A549 (cell line): ENCODE measurements around the gene FOS. TPM values are rescaled to one million over a fixed set of nuclear protein-coding genes. Genes with fewer than 3 reads are reported as not detected.
A peak's percentile ranks its signal among the peaks of the same experiment; 100 is the strongest.

Experiments used
- ATAC-seq, 2 experiments: fragments of 200-7000 bp in 1 of 2; fragments of >200 bp in 1 of 2; cut with Nextera tagmentation in 1 of 2; cut with Tn5 transposase in 1 of 2; 3 replicates each; pipeline versions ENCODE4 v1.8.0 to v1.9.1; 2018 to 2020; ENCODE audit warnings: mild to moderate bottlenecking in 1 of 2, moderate library complexity in 1 of 2
- CTCF ChIA-PET: fragments of 300-600 bp; sonication (Branson Sonifier 250); formaldehyde crosslinking; extraction: SDS; loops from one replicate; lab custom pipeline; 2021; ENCODE audit warnings: antibody characterized with exemption, inconsistent platforms; lab: Yijun Ruan, JAX
- POLR2A ChIA-PET: fragments of 350-600 bp; formaldehyde crosslinking; extraction: SDS; loops from one replicate; lab custom pipeline; 2021; ENCODE audit warnings: antibody characterized with exemption, inconsistent platforms; lab: Yijun Ruan, JAX
- DNase-seq, 2 experiments: peaks; one replicate each; pipeline versions ENCODE4 v3.0.0 to v3.0.0-alpha.2; 2011 to 2016; ENCODE audit warnings: low read depth in 1 of 2, low spot score in 1 of 2
- FAIRE-seq: peaks from 2 replicates; lab custom pipeline; 2011; peaks lifted over from hg19 to GRCh38; lab: Jason Lieb, UNC
- H3K27ac ChIP-seq, 2 experiments: fragments of >200 bp; sonication (Bioruptor Twin); formaldehyde crosslinking; 3 replicates each; pipeline ENCODE4 v1.5.1; 2016 to 2017
- H3K4me1 ChIP-seq: fragments of >200 bp; sonication (Bioruptor Twin); formaldehyde crosslinking; 3 replicates; pipeline ENCODE4 v1.6.1; 2016
- H3K4me2 ChIP-seq: fragments of >200 bp; sonication (Bioruptor Twin); formaldehyde crosslinking; 3 replicates; pipeline ENCODE4 v1.6.1; 2016
- H3K4me3 ChIP-seq: fragments of >200 bp; sonication (Bioruptor Twin); formaldehyde crosslinking; 3 replicates; pipeline ENCODE4 v1.5.1; 2016
- H3K9me3 ChIP-seq: fragments of >200 bp; sonication (Bioruptor Twin); formaldehyde crosslinking; 3 replicates; pipeline ENCODE4 v1.6.1; 2016
- ATOH8 ChIP-seq: fragments of 250-450 bp; sonication (Bioruptor Pico); IDR thresholded peaks from 2 replicates; pipeline ENCODE4 v1.5.0; 2020; ENCODE audit warnings: low read depth, mild to moderate bottlenecking, moderate library complexity
- BCL3 ChIP-seq: fragments of >200 bp; sonication (Bioruptor Twin); formaldehyde crosslinking; IDR thresholded peaks from 3 replicates; pipeline ENCODE4 v1.6.1; 2016
- BHLHE40 ChIP-seq: IDR thresholded peaks from 2 replicates; pipeline ENCODE4 v1.6.1; 2012; ENCODE audit warnings: low read depth, low read length, inconsistent platforms
- CEBPB ChIP-seq, 2 experiments: fragments of >200 bp in 1 of 2; sonication (Bioruptor Twin) in 1 of 2; formaldehyde crosslinking in 1 of 2; IDR thresholded peaks; 2 replicates each; pipeline ENCODE4 v1.6.1; 2012 to 2016
- CHD2 ChIP-seq: fragments of 150-350 bp; IDR thresholded peaks from 2 replicates; pipeline ENCODE4 v1.6.1; 2014; ENCODE audit warnings: low read length; ENCODE audit not compliant: partially characterized antibody
- CTCF ChIP-seq: fragments of >200 bp; sonication (Bioruptor Twin); formaldehyde crosslinking; IDR thresholded peaks from 3 replicates; pipeline ENCODE4 v1.5.1; 2016
- EHF ChIP-seq: fragments of 250-450 bp; sonication (Bioruptor Pico); IDR thresholded peaks from 2 replicates; pipeline ENCODE4 v1.5.0; 2020; ENCODE audit warnings: mild to moderate bottlenecking
- ESRRA ChIP-seq: fragments of 150-350 bp; IDR thresholded peaks from 2 replicates; pipeline ENCODE4 v1.6.1; 2014; ENCODE audit warnings: mild to moderate bottlenecking, low read length, borderline replicate concordance
- HES2 ChIP-seq: fragments of >200 bp; sonication (Bioruptor Twin); formaldehyde crosslinking; IDR thresholded peaks from 2 replicates; pipeline ENCODE4 v1.6.1; 2016
- HOXA7 ChIP-seq: fragments of 250-450 bp; sonication (Bioruptor Pico); IDR thresholded peaks from 2 replicates; pipeline ENCODE4 v1.5.0; 2020; ENCODE audit warnings: mild to moderate bottlenecking, moderate library complexity
- KDM5A ChIP-seq: fragments of 200-600 bp; sonication (generic); IDR thresholded peaks from 2 replicates; pipeline ENCODE4 v1.6.1; 2016; ENCODE audit warnings: antibody characterized with exemption, mild to moderate bottlenecking
- MYC ChIP-seq: IDR thresholded peaks from 2 replicates; pipeline ENCODE4 v1.6.1; 2012; ENCODE audit warnings: mild to moderate bottlenecking, inconsistent platforms, low read length, improper control_type of control experiment, borderline replicate concordance
- POLR2AphosphoS2 ChIP-seq: conservative IDR thresholded peaks from 2 replicates; pipeline ENCODE4 v1.6.1; 2012; ENCODE audit warnings: low read length, improper control_type of control experiment, inconsistent platforms
- RARB ChIP-seq: fragments of 250-450 bp; sonication (Bioruptor Pico); IDR thresholded peaks from 2 replicates; pipeline ENCODE4 v1.8.0; 2021; ENCODE audit warnings: mild to moderate bottlenecking, moderate library complexity
- RCOR1 ChIP-seq: fragments of 150-350 bp; IDR thresholded peaks from 2 replicates; pipeline ENCODE4 v1.6.1; 2014; ENCODE audit warnings: antibody characterized with exemption, low read length, low read depth
- REST ChIP-seq: fragments of 200-600 bp; sonication (generic); IDR thresholded peaks from 2 replicates; pipeline ENCODE4 v1.6.1; 2016; ENCODE audit warnings: antibody characterized with exemption, mild to moderate bottlenecking, moderate library complexity
- RFX5 ChIP-seq: fragments of 450-650 bp; IDR thresholded peaks from 2 replicates; pipeline ENCODE4 v1.7.1; 2014; ENCODE audit warnings: antibody characterized with exemption, mild to moderate bottlenecking, moderate library complexity
- TFCP2L1 ChIP-seq: fragments of 250-450 bp; sonication (Bioruptor Pico); IDR thresholded peaks from 2 replicates; pipeline ENCODE4 v1.5.0; 2021; ENCODE audit warnings: mild to moderate bottlenecking
- TP53 ChIP-seq: fragments of 250-450 bp; sonication (Bioruptor Pico); IDR thresholded peaks from 2 replicates; pipeline ENCODE4 v1.5.0; 2021; ENCODE audit warnings: mild to moderate bottlenecking, moderate library complexity
- ZNF302 ChIP-seq: fragments of 250-450 bp; sonication (Bioruptor Pico); IDR thresholded peaks from 2 replicates; pipeline ENCODE4 v1.9.0; 2021; ENCODE audit warnings: inconsistent platforms, mild to moderate bottlenecking, moderate library complexity
- ZSCAN20 ChIP-seq: fragments of 250-450 bp; sonication (Bioruptor Pico); IDR thresholded peaks from 2 replicates; pipeline ENCODE4 v1.8.0; 2022; ENCODE audit warnings: mild to moderate bottlenecking, moderate library complexity
- WGBS: methylation state at CpG from one replicate; pipeline ENCODE4 v1.1.6; 2017; ENCODE audit errors: missing lambda C conversion rate; 5-methylcytosine and 5-hydroxymethylcytosine counted together
- polyA plus RNA-seq, 4 experiments: library from polyadenylated mRNA; depleted of rRNA in 3 of 4; stranded (reverse); fragments of >200 nt; fragmentation: RNase III in 1 of 4; extraction: RNeasy Plus Mini Kit Qiagen cat#74134 plus additional on column Dnase treatment in 1 of 4; gene quantifications; 2 replicates in 3 of 4; 3 replicates in 1 of 4; pipeline ENCODE4 v1.2.3, GENCODE V29; 2011 to 2017
- TF ChIP-seq, protein P1 (sequence below): fragments of 250-450 bp; sonication (Bioruptor Pico); IDR thresholded peaks from 2 replicates; pipeline ENCODE4 v1.5.0; 2021; ENCODE audit warnings: mild to moderate bottlenecking, moderate library complexity, borderline replicate concordance

The FOS gene
- polyA plus RNA-seq, 2 of the 4 experiments (the other 2 are of a cell fraction): 4.2 to 256 TPM

DNA sequence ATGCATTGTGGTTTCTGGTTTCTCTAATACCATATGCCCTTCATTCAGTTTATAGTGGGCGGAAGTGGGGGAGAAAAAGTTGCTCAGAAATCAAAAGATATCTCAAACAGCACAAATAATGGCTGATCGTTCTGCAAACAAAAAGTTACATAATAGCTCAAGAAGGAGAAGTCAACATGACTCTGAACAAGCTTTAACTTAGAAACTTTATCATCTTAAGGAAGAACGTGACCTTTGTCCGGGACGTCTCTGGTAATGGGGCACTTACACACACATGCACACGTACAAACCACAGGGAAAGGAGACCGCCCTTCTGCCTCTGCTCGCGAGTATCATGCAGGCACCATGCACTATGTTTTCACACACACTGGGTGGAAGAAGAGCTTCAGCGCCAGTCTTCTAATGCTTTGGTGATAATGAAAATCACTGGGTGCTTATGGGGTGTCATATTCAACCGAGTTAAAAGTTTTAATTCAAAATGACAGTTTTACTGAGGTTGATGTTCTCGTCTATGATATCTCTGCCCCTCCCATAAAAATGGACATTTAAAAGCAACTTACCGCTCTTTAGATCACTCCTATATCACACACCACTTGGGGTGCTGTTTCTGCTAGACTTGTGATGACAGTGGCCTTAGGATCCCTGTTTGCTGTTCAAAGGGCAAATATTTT lies 4.7 kb downstream of the FOS start (continued):
- TF ChIP-seq RARB (peak; percentile 57; the same call in 1 of the 2 replicates), CTCF (no peak), KDM5A (no peak), POLR2AphosphoS2 (peak; percentile 99), TP53 (CRISPR knock-in tag) (peak; percentile 89; the same call in 1 of the 2 replicates), ESRRA (no peak), HOXA7 (CRISPR knock-in tag) (peak; percentile 96), HES2 (no peak), TFCP2L1 (CRISPR knock-in tag) (peak; percentile 97), CHD2 (peak; percentile 50), REST (peak; percentile 52), RCOR1 (no peak), MYC (0 out of 2 replicates have a peak, but pooled peaks have one; percentile 40), ATOH8 (CRISPR knock-in tag) (no peak), CEBPB (IDR thresholded peaks at IDR 0.05) (peak in 1 of 2 experiments; percentile 8; a peak in 2 of 4 replicates)
- TF ChIP-seq, all 56 proteins: peak for 16

- Histone ChIP-seq H3K4me3 (no peak overlapping the region), H3K9me3 (no peaks in the 10 kb centered on the region), H3K4me1 (peaks cover 35% of the 10 kb centered on the region), H3K4me2 (peak overlapping the region; percentile 68), H3K27ac (peak overlapping the region; percentile 68 to 81)
- ATAC-seq (peak; percentile 49 to 63), FAIRE-seq (no peak), DNase-seq (peak in 1 of 2 experiments; percentile 77)
- 81% methylated on average over 5 of the region's 5 CpGs for WGBS
- POLR2A ChIA-PET: interaction anchor here (0.5 to 2.9 kb wide), 3 partner anchors 10 to 658 kb away, joined by 4 to 15 read pairs (median 4); no protein-coding TSS in a partner anchor
- CTCF ChIA-PET: interaction anchor here (0.6 to 3.3 kb wide), 8 partner anchors 12 to 232 kb away, joined by 3 to 16 read pairs (median 4); no protein-coding TSS in a partner anchor
- no peak for TF ChIP-seq ZSCAN20
- TF ChIP-seq POLR2AphosphoS2: 0 out of 2 replicates have a peak, but pooled peaks have one; percentile 15
- TF ChIP-seq RFX5: no peak
- TF ChIP-seq EHF: 0 out of 2 replicates have a peak, but pooled peaks have one; percentile 19
- no peak for TF ChIP-seq ZNF302 (CRISPR knock-in tag)
- TF ChIP-seq, protein P1, sequence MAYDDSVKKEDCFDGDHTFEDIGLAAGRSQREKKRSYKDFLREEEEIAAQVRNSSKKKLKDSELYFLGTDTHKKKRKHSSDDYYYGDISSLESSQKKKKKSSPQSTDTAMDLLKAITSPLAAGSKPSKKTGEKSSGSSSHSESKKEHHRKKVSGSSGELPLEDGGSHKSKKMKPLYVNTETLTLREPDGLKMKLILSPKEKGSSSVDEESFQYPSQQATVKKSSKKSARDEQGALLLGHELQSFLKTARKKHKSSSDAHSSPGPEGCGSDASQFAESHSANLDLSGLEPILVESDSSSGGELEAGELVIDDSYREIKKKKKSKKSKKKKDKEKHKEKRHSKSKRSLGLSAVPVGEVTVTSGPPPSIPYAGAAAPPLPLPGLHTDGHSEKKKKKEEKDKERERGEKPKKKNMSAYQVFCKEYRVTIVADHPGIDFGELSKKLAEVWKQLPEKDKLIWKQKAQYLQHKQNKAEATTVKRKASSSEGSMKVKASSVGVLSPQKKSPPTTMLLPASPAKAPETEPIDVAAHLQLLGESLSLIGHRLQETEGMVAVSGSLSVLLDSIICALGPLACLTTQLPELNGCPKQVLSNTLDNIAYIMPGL: no peak
- TF ChIP-seq RCOR1: no peak
- TF ChIP-seq TP53 (CRISPR knock-in tag): peak; percentile 61
- no peak for TF ChIP-seq BHLHE40
- TF ChIP-seq BCL3: no peak
Measured at GRCh38 chr14:75283833-75284563, 5.4 kb downstream of the FOS start.
